A673 (cell line): ENCODE results near the gene ZNF778. TPM values are rescaled to one million over a fixed set of nuclear protein-coding genes. Genes with fewer than 3 reads are reported as not detected.
"Not testable (repeated sequence)": the region's sequence is repeated elsewhere in the genome, so short reads cannot be mapped to it uniquely, and the experiment has no call there.

Experiments
- BruUV-seq: library from RNA; stranded (reverse); fragments of 400-500 nt; replicated peaks from 2 replicates; lab custom pipeline; 2021; lab: Mats Ljungman, UMichigan
- CTCF ChIA-PET: fragments of 300-600 bp; sonication (Branson Sonifier 250); formaldehyde crosslinking; loops from one replicate; lab custom pipeline; 2022; ENCODE audit warnings: antibody characterized with exemption; lab: Charles Lee
- POLR2A ChIA-PET: fragments of 300-600 bp; sonication (Branson Sonifier 250); formaldehyde crosslinking; loops from one replicate; lab custom pipeline; 2022; ENCODE audit warnings: antibody characterized with exemption; ENCODE audit not compliant: low non-redundant PET; lab: Charles Lee
- DNase-seq: peaks from one replicate; pipeline ENCODE4 v3.0.0-alpha.2; 2015; ENCODE audit warnings: low spot score
- H3K27ac ChIP-seq: fragments of 200-600 bp; sonication (generic); 2 replicates; pipeline ENCODE4 v1.5.1; 2016; ENCODE audit warnings: mixed run types, low read depth, mild to moderate bottlenecking, mixed read lengths, antibody characterized with exemption, low read length; ENCODE audit not compliant: poor library complexity, severe bottlenecking
- H3K27me3 ChIP-seq: fragments of 200-600 bp; sonication (generic); replicated peaks from 2 replicates; pipeline ENCODE4 v1.6.1; 2017; ENCODE audit warnings: mixed run types, low read depth, mild to moderate bottlenecking, mixed read lengths, antibody characterized with exemption, low read length; ENCODE audit not compliant: insufficient read depth, poor library complexity
- H3K36me3 ChIP-seq: fragments of 200-600 bp; sonication (generic); 2 replicates; pipeline ENCODE4 v1.6.1; 2016; ENCODE audit warnings: mixed run types, mild to moderate bottlenecking, mixed read lengths, antibody characterized with exemption, low read length; ENCODE audit not compliant: insufficient read depth, poor library complexity, severe bottlenecking
- H3K4me1 ChIP-seq: fragments of 200-600 bp; sonication (generic); 2 replicates; pipeline ENCODE4 v1.6.1; 2017; ENCODE audit warnings: mixed run types, mild to moderate bottlenecking, mixed read lengths, antibody characterized with exemption, low read length; ENCODE audit not compliant: insufficient read depth, poor library complexity, severe bottlenecking
- H3K4me3 ChIP-seq: fragments of 200-600 bp; sonication (generic); 2 replicates; pipeline ENCODE4 v1.5.1; 2016; ENCODE audit warnings: low read depth, mixed run types, mild to moderate bottlenecking, mixed read lengths, low read length; ENCODE audit not compliant: poor library complexity, severe bottlenecking
- H3K9me3 ChIP-seq: fragments of 200-600 bp; sonication (generic); 2 replicates; pipeline ENCODE4 v1.6.1; 2016; ENCODE audit warnings: mixed run types, low read depth, mild to moderate bottlenecking, mixed read lengths, antibody characterized with exemption, low read length; ENCODE audit not compliant: poor library complexity, severe bottlenecking
- EZH2 ChIP-seq: fragments of 200-600 bp; sonication (generic); IDR thresholded peaks from 2 replicates; pipeline ENCODE4 v1.6.1; 2017; ENCODE audit warnings: borderline replicate concordance, low read depth, mild to moderate bottlenecking, mixed read lengths, antibody characterized with exemption, low read length; ENCODE audit not compliant: poor library complexity, severe bottlenecking
- intact Hi-C: fragments of 100-400 bp; cut with micrococcal nuclease; formaldehyde crosslinking; loops from one replicate; pipeline ENCODE4 v1.10.0; 2022; ENCODE audit not compliant: unreplicated experiment
- total RNA-seq: library from RNA; stranded (reverse); gene quantifications from 2 replicates; pipeline ENCODE4 v1.2.3, GENCODE V29; 2021
- TF ChIP-seq, protein P1 (sequence below): fragments of 300-800, 200-600 bp; sonication (generic); conservative IDR thresholded peaks from 2 replicates; pipeline ENCODE4 v1.5.1; 2017; ENCODE audit warnings: low read depth, mild to moderate bottlenecking, antibody characterized with exemption, low read length, moderate library complexity, mixed read lengths

The ZNF778 gene
- total RNA-seq, 1 experiment from 2014 or later = 14.0 TPM

DNA sequence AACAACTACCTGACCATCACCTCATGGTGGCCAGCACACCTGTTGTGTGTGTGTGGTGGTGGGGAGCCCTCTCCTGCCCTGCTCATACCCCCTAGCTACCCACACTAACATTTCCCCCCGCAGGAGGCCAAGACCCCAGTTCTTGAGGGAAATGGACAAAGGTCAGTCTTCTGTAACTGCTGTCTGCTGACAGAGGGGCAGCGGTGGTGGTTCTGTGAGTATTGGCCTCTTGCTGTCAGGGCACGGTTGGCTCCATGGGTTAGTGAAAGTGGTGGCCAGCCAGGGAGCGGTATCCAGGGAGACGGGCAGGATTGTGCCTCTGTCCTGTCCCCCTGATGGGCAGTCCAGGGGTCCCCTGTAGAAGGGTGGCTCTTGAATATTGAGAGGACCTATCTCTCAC, 26.2 kb downstream of the ZNF778 start:
- no peaks in the 10 kb centered on the region for H3K27me3 ChIP-seq
- intact Hi-C loops = loop anchor here (10.0 kb wide), 1 partner anchor 261 kb away; the partner anchor contains the start of gene SPG7
- no peak for DNase-seq
- no peaks in the 10 kb centered on the region for H3K9me3 ChIP-seq
- POLR2A ChIA-PET = no interaction called here
- H3K36me3 ChIP-seq = no peaks in the 10 kb centered on the region
- no TSS peak for BruUV-seq
- CTCF ChIA-PET = no interaction called here
- H3K4me3 ChIP-seq = no peak overlapping the region
- no peak for TF ChIP-seq EZH2
- TF ChIP-seq, protein P1, sequence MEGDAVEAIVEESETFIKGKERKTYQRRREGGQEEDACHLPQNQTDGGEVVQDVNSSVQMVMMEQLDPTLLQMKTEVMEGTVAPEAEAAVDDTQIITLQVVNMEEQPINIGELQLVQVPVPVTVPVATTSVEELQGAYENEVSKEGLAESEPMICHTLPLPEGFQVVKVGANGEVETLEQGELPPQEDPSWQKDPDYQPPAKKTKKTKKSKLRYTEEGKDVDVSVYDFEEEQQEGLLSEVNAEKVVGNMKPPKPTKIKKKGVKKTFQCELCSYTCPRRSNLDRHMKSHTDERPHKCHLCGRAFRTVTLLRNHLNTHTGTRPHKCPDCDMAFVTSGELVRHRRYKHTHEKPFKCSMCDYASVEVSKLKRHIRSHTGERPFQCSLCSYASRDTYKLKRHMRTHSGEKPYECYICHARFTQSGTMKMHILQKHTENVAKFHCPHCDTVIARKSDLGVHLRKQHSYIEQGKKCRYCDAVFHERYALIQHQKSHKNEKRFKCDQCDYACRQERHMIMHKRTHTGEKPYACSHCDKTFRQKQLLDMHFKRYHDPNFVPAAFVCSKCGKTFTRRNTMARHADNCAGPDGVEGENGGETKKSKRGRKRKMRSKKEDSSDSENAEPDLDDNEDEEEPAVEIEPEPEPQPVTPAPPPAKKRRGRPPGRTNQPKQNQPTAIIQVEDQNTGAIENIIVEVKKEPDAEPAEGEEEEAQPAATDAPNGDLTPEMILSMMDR = no peak
- peaks cover 8% of the 10 kb centered on the region for H3K4me1 ChIP-seq
- H3K27ac ChIP-seq = no peak overlapping the region

GRCh38 chr16:89244264-89244663, 26.8 kb downstream of the ZNF778 start:
- H3K4me1 ChIP-seq, DNase-seq, H3K9me3 ChIP-seq, POLR2A ChIA-PET, H3K27me3 ChIP-seq, H3K36me3 ChIP-seq, H3K27ac ChIP-seq, BruUV-seq, H3K4me3 ChIP-seq, CTCF ChIA-PET: not testable (repeated sequence)
- intact Hi-C loops = loop anchor here (10.0 kb wide), 1 partner anchor 261 kb away; the partner anchor contains the start of gene SPG7

GRCh38 chr16:89244754-89245153, 27.3 kb downstream of the ZNF778 start:
- Histone ChIP-seq H3K4me3 (no peak overlapping the region), H3K27ac (no peak overlapping the region), H3K9me3 (no peaks in the 10 kb centered on the region), H3K27me3 (no peaks in the 10 kb centered on the region), H3K36me3 (no peaks in the 10 kb centered on the region), H3K4me1 (peaks cover 8% of the 10 kb centered on the region)
- BruUV-seq = no TSS peak
- ChIA-PET POLR2A (no interaction called here), CTCF (no interaction called here)
- intact Hi-C loops = loop anchor here (10.0 kb wide), 1 partner anchor 260 kb away; the partner anchor contains the start of gene SPG7
- no peak for DNase-seq
- no peak for TF ChIP-seq EZH2
- TF ChIP-seq, protein P1 = no peak

- no peak for DNase-seq
- ChIA-PET POLR2A (no interaction called here), CTCF (interaction anchor here (0.7 kb wide), 1 partner anchor 574 kb away, joined by 4 read pairs; no protein-coding TSS in a partner anchor)
- Histone ChIP-seq H3K4me3 (peak overlapping the region; percentile 55), H3K27me3 (no peaks in the 10 kb centered on the region), H3K9me3 (no peaks in the 10 kb centered on the region), H3K4me1 (peaks cover 8% of the 10 kb centered on the region), H3K27ac (no peak overlapping the region), H3K36me3 (no peaks in the 10 kb centered on the region)
- intact Hi-C loops = loop anchor here (10.0 kb wide), 1 partner anchor 258 kb away; the partner anchor contains the start of gene SPG7
- no TSS peak for BruUV-seq
- TF ChIP-seq EZH2 = no peak
- TF ChIP-seq, protein P1 = no peak
Measured at GRCh38 chr16:89246383-89246902, 28.9 kb downstream of the ZNF778 start.
